Heart left ventricle (tissue), 16 donors: ENCODE data around the gene NBAS. TPM values are rescaled to one million over a fixed set of nuclear protein-coding genes. Genes with fewer than 3 reads are reported as not detected.
A peak's percentile ranks its signal among the peaks of the same experiment; 100 is the strongest.

Experiments used
- ATAC-seq, 4 donors: fragments of 200-7000 bp; cut with Tn5 transposase; one replicate each; pipeline ENCODE4 v1.9.1; 2020 to 2022; ENCODE audit warnings: moderate library complexity in 4 of 4, mild to moderate bottlenecking in 3 of 4, moderate number of reproducible peaks in 1 of 4
- DNase-seq, 5 donors: peaks; one replicate each; pipeline ENCODE4 v3.0.0-alpha.2; 2020
- H3K27ac ChIP-seq, 12 donors: fragments of 200-600 bp; sonication (generic) in 4 of 12; one replicate each; pipeline versions ENCODE4 v1.5.0 to v1.8.0; 2016 to 2022; ENCODE audit warnings: mild to moderate bottlenecking in 2 of 12
- H3K27me3 ChIP-seq, 9 donors: fragments of 200-600 bp; sonication (generic) in 2 of 9; one replicate each; pipeline versions ENCODE4 v1.5.1 to v1.8.0; 2016 to 2022; ENCODE audit warnings: mild to moderate bottlenecking in 3 of 9
- H3K36me3 ChIP-seq, 9 donors: fragments of 200-600 bp; sonication (generic) in 2 of 9; one replicate each; pipeline versions ENCODE4 v1.5.0 to v1.8.0; 2018 to 2022; ENCODE audit warnings: mild to moderate bottlenecking in 2 of 9
- H3K4me1 ChIP-seq, 12 donors: fragments of 200-600 bp; sonication (generic) in 4 of 12; one replicate each; pipeline versions ENCODE4 v1.5.0 to v1.8.0; 2016 to 2022; ENCODE audit warnings: mild to moderate bottlenecking in 3 of 12
- H3K4me3 ChIP-seq, 12 donors: fragments of 200-600 bp; sonication (generic) in 4 of 12; one replicate each; pipeline versions ENCODE4 v1.5.0 to v1.8.0; 2017 to 2022; ENCODE audit warnings: mild to moderate bottlenecking in 9 of 12, moderate library complexity in 4 of 12
- H3K9me3 ChIP-seq, 12 donors: fragments of 200-600 bp; sonication (generic) in 4 of 12; one replicate each; pipeline versions ENCODE4 v1.5.0 to v1.8.0; 2016 to 2022; ENCODE audit warnings: mild to moderate bottlenecking in 1 of 12
- CTCF ChIP-seq, 12 donors: fragments of 200-600 bp; sonication (generic) in 4 of 12; IDR thresholded peaks; one replicate each; pipeline versions ENCODE4 v1.5.0 to v1.8.0; 2018 to 2022; ENCODE audit warnings: antibody characterized with exemption in 12 of 12, mild to moderate bottlenecking in 5 of 12
- POLR2A ChIP-seq, 2 donors: fragments of 450-650 bp; IDR thresholded peaks; one replicate each; pipeline ENCODE4 v1.6.1; 2017; ENCODE audit warnings: antibody characterized with exemption in 2 of 2, mild to moderate bottlenecking in 2 of 2, moderate library complexity in 2 of 2
- WGBS, 4 donors: extraction: QIAGEN DNeasy Blood & Tissue Kit in 2 of 4; methylation state at CpG; one replicate each; pipeline versions ENCODE4 v1.1.5 to v1.1.7; 2013 to 2018; 5-methylcytosine and 5-hydroxymethylcytosine counted together
- intact Hi-C, 10 donors: fragments of 100-400 bp; cut with DNase I; formaldehyde crosslinking; loops; one replicate each; pipeline versions ENCODE4 v1.11.1 to v1.14.2; 2022
- polyA plus RNA-seq, 2 donors: library from polyadenylated mRNA; stranded (reverse); fragments of 200-250 nt; gene quantifications; one replicate each; pipeline ENCODE4 v1.2.3, GENCODE V29; 2013
- total RNA-seq, 9 donors: library from RNA; depleted of rRNA in 2 of 9; stranded (reverse); fragments of >200 nt in 2 of 9; fragmentation: NEBNext Ultra II Directional in 3 of 9; extraction: Animal tissue kit (Norgen Biotek cat#: 25700) in 3 of 9; gene quantifications; one replicate each; pipeline versions ENCODE4 v1.1.0 to v1.2.4, GENCODE V29; 2016 to 2023
- donor health status: ischemic (EF 13 %, LVEDD 7.1; RV severe dilation, severe dysfunction).
- donor health status: healthy with polysubstance abuse.
- donor health status: DM: no; HTN: yes; CAD: no.
- donor health status: DM: no; HTN: no; CAD: no.
- donor health status: ischemic (EF 25% LVEDD 6.9; RV normal size, moderate dysfunction).
- donor health status: ischemic (EF 25% LVEDD 5.7; RV mildly dilated, moderate dysfunction).
- donor health status: healthy.
- donor health status: DM: yes; HTN: yes; CAD: no.
- donor health status: ischemic (EF 35%, LVEDD 5.7; RV mildly dilated, moderate dysfunction).
- donor health status: nonischemic (EF 11% LVEDD 7.7; RV severe dilation, severe dysfunction).
- donor health status: DM: yes; HTN: yes; CAD: no.
- donor health status: PGD.
- donor health status: ischemic (EF 29% LVEDD 5.4; RV normal size, mild dysfunction).
- donor health status: nonischemic (EF 23%, LVEDD 6.1; RV moderate dilation, normal function).

Gene NBAS
- total and polyA plus RNA-seq, 11 donors = 23.1 to 63.0 (median 50.5) TPM

- TF ChIP-seq POLR2A (IDR thresholded peaks at IDR 0.05) (no peak), CTCF (IDR thresholded peaks at IDR 0.05) (no peak)
- WGBS, 4 donors = 94 to 97% (median 96%) methylated on average over 4 of the region's 4 CpGs
- no peak overlapping the region for H3K4me3 ChIP-seq
- no peak overlapping the region for H3K27ac ChIP-seq
- H3K36me3 ChIP-seq = peaks cover 0 to 32% (median 21%) of the 10 kb centered on the region in 9 donors
- H3K9me3 ChIP-seq = no peaks in the 10 kb centered on the region
- H3K4me1 ChIP-seq = no peaks in the 10 kb centered on the region
- H3K27me3 ChIP-seq = no peaks in the 10 kb centered on the region
- ATAC-seq (no peak), DNase-seq (no peak)
- intact Hi-C loops = no loop called here
Measured at GRCh38 chr2:15191789-15192188, 369.3 kb downstream of the NBAS start.

- no peak for TF ChIP-seq CTCF (IDR thresholded peaks at IDR 0.05)
- no peak for TF ChIP-seq POLR2A (IDR thresholded peaks at IDR 0.05)
- ATAC-seq = peak in 1 of 4 donors; percentile 52
- 54 to 73% (median 61%) methylated on average over 2 of the region's 2 CpGs for WGBS, 4 donors
- intact Hi-C loops = no loop called here
- H3K27ac ChIP-seq = no peak overlapping the region
- DNase-seq = no peak
- no peaks in the 10 kb centered on the region for H3K4me1 ChIP-seq
- H3K4me3 ChIP-seq = no peak overlapping the region
- H3K9me3 ChIP-seq = no peaks in the 10 kb centered on the region
- no peaks in the 10 kb centered on the region for H3K27me3 ChIP-seq
- peaks cover 0 to 53% (median 32%) of the 10 kb centered on the region in 9 donors for H3K36me3 ChIP-seq
Measured at GRCh38 chr2:15189216-15189615, 371.9 kb downstream of the NBAS start.

DNA sequence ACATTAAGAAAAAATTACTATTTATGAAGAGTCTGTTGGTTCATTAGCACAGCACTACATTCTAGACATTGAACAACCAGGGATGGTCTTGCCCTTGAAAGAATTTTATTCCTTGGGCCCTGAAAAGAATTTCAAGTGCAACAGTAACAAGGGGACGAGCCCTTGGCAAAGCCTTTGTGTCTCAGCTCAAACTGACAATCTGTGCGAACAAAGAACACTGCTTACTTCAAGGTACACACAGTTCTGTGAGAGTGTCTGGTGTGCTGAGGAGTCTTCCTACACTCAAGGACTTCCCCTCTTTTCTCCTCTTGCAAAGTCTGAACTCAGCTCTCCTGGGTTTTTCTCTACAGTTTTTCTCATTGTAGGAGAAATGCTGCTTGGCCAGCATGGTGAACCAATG is 373.4 kb downstream of the NBAS start:
- ATAC-seq = no peak
- DNase-seq = no peak
- TF ChIP-seq CTCF (IDR thresholded peaks at IDR 0.05) = no peak
- TF ChIP-seq POLR2A (IDR thresholded peaks at IDR 0.05) = no peak
- H3K36me3 ChIP-seq = peaks cover 0 to 54% (median 32%) of the 10 kb centered on the region in 9 donors
- H3K4me3 ChIP-seq = no peak overlapping the region
- no peak overlapping the region for H3K27ac ChIP-seq
- no peaks in the 10 kb centered on the region for H3K27me3 ChIP-seq
- H3K9me3 ChIP-seq = no peaks in the 10 kb centered on the region
- intact Hi-C loops = no loop called here
- WGBS, 4 donors = 86 to 97% (median 88%) methylated on average over 2 of the region's 2 CpGs
- no peaks in the 10 kb centered on the region for H3K4me1 ChIP-seq

DNA sequence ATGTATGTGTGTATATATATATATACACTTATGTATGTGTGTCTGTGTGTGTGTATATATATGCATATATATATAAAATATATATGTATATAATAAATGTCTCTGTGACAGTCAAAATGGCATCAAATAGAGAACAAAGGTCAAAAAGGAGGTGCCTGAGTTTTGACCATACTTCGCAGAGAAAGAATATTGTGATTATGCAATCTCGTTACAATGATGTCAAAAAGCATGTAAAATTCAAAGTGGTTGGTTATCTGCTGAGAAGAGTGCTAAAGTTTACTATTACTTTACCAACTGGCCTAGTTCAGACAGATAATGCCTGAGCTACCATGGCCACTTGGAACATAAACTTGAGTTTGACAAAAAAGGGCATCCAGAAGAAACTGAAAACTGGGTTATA is 375.0 kb downstream of the NBAS start:
- no peaks in the 10 kb centered on the region for H3K4me1 ChIP-seq
- no peaks in the 10 kb centered on the region for H3K27me3 ChIP-seq
- intact Hi-C loops = no loop called here
- TF ChIP-seq POLR2A (IDR thresholded peaks at IDR 0.05) (no peak), CTCF (IDR thresholded peaks at IDR 0.05) (no peak)
- H3K4me3 ChIP-seq = no peak overlapping the region
- no peaks in the 10 kb centered on the region for H3K9me3 ChIP-seq
- WGBS, 4 donors = 96 to 99% (median 98%) methylated on average over 2 of the region's 2 CpGs
- no peak for DNase-seq
- H3K36me3 ChIP-seq = peaks cover 0 to 62% (median 32%) of the 10 kb centered on the region in 9 donors
- ATAC-seq = no peak
- no peak overlapping the region for H3K27ac ChIP-seq
